OCI-LY1 (cell line): ENCODE measurements around the gene EDA.

Source experiments
- H2AFZ ChIP-seq: fragments of 200-600 bp; sonication (generic), shearing (Covaris generic); 2 replicates; pipeline ENCODE4 v1.6.0; 2014; ENCODE audit warnings: antibody characterized with exemption, mild to moderate bottlenecking, low read length
- H3F3A ChIP-seq: fragments of 200-600 bp; sonication (generic), shearing (Covaris generic); 2 replicates; pipeline ENCODE4 v1.6.0; 2014; ENCODE audit warnings: mild to moderate bottlenecking, antibody characterized with exemption, low read length, moderate library complexity; ENCODE audit not compliant: insufficient read depth
- H3K27ac ChIP-seq: fragments of 200-600 bp; sonication (generic); 2 replicates; pipeline ENCODE4 v1.5.1; 2014; ENCODE audit warnings: low read length, mixed run types, mild to moderate bottlenecking, low read depth; ENCODE audit not compliant: poor library complexity, severe bottlenecking
- H3K27me3 ChIP-seq: fragments of 200-600 bp; sonication (generic); 2 replicates; pipeline ENCODE4 v1.6.0; 2014; ENCODE audit warnings: antibody characterized with exemption, mild to moderate bottlenecking, low read length, moderate library complexity; ENCODE audit not compliant: insufficient read depth
- H3K36me3 ChIP-seq: fragments of 200-600 bp; sonication (generic); 2 replicates; pipeline ENCODE4 v1.6.1; 2014; ENCODE audit warnings: mild to moderate bottlenecking, antibody characterized with exemption, low read length, moderate library complexity, mixed read lengths; ENCODE audit not compliant: insufficient read depth
- H3K4me1 ChIP-seq: fragments of 200-600 bp; sonication (generic); 2 replicates; pipeline ENCODE4 v1.5.1; 2014; ENCODE audit warnings: mild to moderate bottlenecking, low read length, moderate library complexity; ENCODE audit not compliant: insufficient read depth, severe bottlenecking
- H3K4me2 ChIP-seq: fragments of 200-600 bp; sonication (generic), shearing (Covaris generic); 2 replicates; pipeline ENCODE4 v1.6.1; 2014; ENCODE audit warnings: low read length
- H3K4me3 ChIP-seq: fragments of 200-600 bp; sonication (generic); 2 replicates; pipeline ENCODE4 v1.5.1; 2014; ENCODE audit warnings: low read length, low read depth, mild to moderate bottlenecking, mixed read lengths; ENCODE audit not compliant: poor library complexity, severe bottlenecking
- H3K79me2 ChIP-seq: fragments of 200-600 bp; shearing (Covaris generic); 2 replicates; pipeline ENCODE4 v1.6.1; 2016; ENCODE audit warnings: mixed run types, low read length, mixed read lengths; ENCODE audit not compliant: insufficient read depth
- H3K9ac ChIP-seq: fragments of 200-600 bp; sonication (generic), shearing (Covaris generic); 2 replicates; pipeline ENCODE4 v1.6.1; 2014; ENCODE audit warnings: mild to moderate bottlenecking, low read length, mixed read lengths
- H3K9me2 ChIP-seq: fragments of 200-600 bp; sonication (generic), shearing (Covaris generic); 2 replicates; pipeline ENCODE4 v1.6.1; 2014; ENCODE audit warnings: low read depth, mild to moderate bottlenecking, low read length, mixed read lengths
- H3K9me3 ChIP-seq: fragments of 200-600 bp; shearing (Covaris generic); 2 replicates; pipeline ENCODE4 v1.6.1; 2014; ENCODE audit warnings: low read length, mixed read lengths
- H4K20me1 ChIP-seq: fragments of 200-600 bp; sonication (generic), shearing (Covaris generic); 2 replicates; pipeline ENCODE4 v1.6.0; 2016; ENCODE audit warnings: mild to moderate bottlenecking, low read length; ENCODE audit not compliant: insufficient read depth
- EZH2 ChIP-seq: fragments of 200-600 bp; sonication (generic), shearing (Covaris generic); IDR thresholded peaks from 2 replicates; pipeline ENCODE4 v1.8.0; 2017; ENCODE audit warnings: borderline replicate concordance, mixed run types, mild to moderate bottlenecking, antibody characterized with exemption, low read length, moderate library complexity, mixed read lengths
- TF ChIP-seq, protein P1 (sequence below): fragments of 200-600 bp; sonication (generic), shearing (Covaris generic); IDR thresholded peaks from 2 replicates; pipeline ENCODE4 v1.5.1; 2017; ENCODE audit warnings: mild to moderate bottlenecking, antibody characterized with exemption, low read length, moderate library complexity, mixed read lengths

The EDA gene

DNA sequence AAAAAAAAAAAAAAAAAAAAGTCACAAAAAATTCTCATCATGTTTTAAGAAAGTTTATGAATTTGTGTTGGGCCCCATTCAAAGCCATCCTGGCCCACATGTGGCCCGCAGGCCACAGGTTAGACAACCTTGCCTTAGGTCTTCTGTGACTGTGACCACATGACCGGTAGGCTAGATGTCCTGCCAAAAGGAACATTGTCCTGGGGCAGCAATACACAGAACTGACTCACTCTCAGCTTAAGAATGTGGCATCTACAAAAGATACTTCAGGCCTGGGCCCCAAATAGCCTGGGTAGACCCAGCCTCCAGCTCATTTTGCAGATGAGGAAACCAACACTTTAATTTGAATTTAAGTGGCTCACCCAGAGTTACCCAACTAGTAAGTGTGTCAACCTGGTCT is 423.8 kb downstream of the EDA start:
- Histone ChIP-seq H3K9me2 (no peaks in the 10 kb centered on the region), H3K27ac (no peak overlapping the region), H2AFZ (no peak overlapping the region), H3K4me2 (no peak overlapping the region), H4K20me1 (no peaks in the 10 kb centered on the region), H3K9ac (no peak overlapping the region), H3K4me1 (no peaks in the 10 kb centered on the region), H3F3A (no peaks in the 10 kb centered on the region), H3K36me3 (no peaks in the 10 kb centered on the region), H3K79me2 (no peaks in the 10 kb centered on the region), H3K4me3 (no peak overlapping the region), H3K27me3 (no peaks in the 10 kb centered on the region), H3K9me3 (no peaks in the 10 kb centered on the region)
- TF ChIP-seq, protein P1, sequence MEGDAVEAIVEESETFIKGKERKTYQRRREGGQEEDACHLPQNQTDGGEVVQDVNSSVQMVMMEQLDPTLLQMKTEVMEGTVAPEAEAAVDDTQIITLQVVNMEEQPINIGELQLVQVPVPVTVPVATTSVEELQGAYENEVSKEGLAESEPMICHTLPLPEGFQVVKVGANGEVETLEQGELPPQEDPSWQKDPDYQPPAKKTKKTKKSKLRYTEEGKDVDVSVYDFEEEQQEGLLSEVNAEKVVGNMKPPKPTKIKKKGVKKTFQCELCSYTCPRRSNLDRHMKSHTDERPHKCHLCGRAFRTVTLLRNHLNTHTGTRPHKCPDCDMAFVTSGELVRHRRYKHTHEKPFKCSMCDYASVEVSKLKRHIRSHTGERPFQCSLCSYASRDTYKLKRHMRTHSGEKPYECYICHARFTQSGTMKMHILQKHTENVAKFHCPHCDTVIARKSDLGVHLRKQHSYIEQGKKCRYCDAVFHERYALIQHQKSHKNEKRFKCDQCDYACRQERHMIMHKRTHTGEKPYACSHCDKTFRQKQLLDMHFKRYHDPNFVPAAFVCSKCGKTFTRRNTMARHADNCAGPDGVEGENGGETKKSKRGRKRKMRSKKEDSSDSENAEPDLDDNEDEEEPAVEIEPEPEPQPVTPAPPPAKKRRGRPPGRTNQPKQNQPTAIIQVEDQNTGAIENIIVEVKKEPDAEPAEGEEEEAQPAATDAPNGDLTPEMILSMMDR: no peak
- no peak for TF ChIP-seq EZH2

DNA sequence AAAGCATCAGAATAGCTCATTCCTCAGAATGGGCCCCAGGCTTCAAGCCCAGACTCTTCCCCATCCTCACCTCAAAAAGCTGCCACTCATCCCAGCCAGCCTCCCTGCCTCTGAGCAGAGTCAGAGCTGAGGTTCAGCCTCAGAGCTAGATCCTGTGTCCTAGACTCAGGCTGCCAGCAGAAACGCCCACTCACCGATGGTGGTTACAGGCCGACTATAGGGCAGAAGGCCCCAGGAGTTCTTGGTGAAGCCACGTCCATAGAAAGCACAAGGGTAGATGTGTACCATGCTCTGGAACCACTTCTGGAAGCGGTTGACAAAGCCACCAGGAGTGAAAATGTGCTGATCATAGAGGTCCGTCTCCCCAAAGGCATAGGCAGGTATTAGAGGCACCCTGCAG is 426.1 kb downstream of the EDA start:
- Histone ChIP-seq H3K36me3 (no peaks in the 10 kb centered on the region), H3K27ac (no peak overlapping the region), H3K9me2 (no peaks in the 10 kb centered on the region), H3K79me2 (no peaks in the 10 kb centered on the region), H3K27me3 (no peaks in the 10 kb centered on the region), H3K9ac (no peak overlapping the region), H3K9me3 (no peaks in the 10 kb centered on the region), H4K20me1 (no peaks in the 10 kb centered on the region), H2AFZ (no peak overlapping the region), H3K4me3 (no peak overlapping the region), H3K4me1 (no peaks in the 10 kb centered on the region), H3K4me2 (no peak overlapping the region), H3F3A (no peaks in the 10 kb centered on the region)
- TF ChIP-seq EZH2: no peak
- TF ChIP-seq, protein P1: no peak

DNA sequence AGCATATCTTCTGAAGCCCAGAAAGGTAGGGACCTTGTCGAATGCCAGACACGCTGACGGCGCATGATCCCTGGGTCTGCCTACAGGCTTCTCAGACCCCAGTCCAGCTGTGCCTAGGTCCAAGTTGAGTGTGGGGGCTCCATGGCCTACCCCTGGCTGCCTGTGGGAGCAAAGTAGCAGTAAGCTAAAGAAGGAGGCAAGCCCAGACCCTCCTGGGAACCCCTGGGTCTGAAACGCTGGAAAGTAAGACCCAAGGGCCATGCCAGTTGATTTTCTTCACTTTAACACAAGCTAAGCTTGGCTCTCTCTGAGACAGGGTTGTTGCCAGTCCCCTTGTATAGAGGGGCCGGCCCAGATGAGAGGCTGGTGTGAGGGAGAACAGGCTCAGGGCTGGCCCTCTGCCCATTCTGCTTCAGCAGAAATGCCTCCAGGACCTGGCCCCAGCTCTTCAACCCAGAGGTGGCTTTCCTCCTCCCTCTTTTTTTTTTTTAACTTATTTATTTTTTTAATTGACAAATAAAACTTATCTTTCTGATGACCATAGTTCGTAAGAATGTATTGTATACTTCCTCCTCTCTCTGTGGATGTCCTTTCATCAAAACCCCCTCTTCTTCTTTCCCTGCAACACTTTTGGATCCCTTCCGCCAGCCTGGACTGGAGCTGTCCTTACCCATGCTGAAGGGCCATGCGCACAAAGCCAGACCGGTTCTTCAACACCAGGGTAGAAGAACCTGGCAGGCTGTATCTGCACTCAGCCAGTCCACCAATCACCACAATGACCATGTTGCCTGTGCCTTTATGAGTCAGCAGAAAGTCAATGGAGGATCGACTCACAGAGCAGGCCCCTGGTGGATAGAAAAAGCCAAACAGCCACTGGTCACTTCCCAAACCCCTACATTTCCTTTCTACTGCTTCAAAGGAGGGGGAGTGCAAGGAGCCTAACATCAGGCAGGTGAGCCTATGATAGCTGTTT is 426.8 kb downstream of the EDA start:
- TF ChIP-seq, protein P1: no peak
- TF ChIP-seq EZH2: no peak
- Histone ChIP-seq H3K4me1 (no peaks in the 10 kb centered on the region), H3K9me3 (no peaks in the 10 kb centered on the region), H2AFZ (no peak overlapping the region), H3K79me2 (no peaks in the 10 kb centered on the region), H3K27ac (no peak overlapping the region), H3F3A (no peaks in the 10 kb centered on the region), H3K36me3 (no peaks in the 10 kb centered on the region), H3K9ac (no peak overlapping the region), H3K9me2 (no peaks in the 10 kb centered on the region), H3K27me3 (no peaks in the 10 kb centered on the region), H3K4me2 (no peak overlapping the region), H4K20me1 (no peaks in the 10 kb centered on the region), H3K4me3 (no peak overlapping the region)
